GM23248 (cell line): ENCODE data around the gene TBC1D22A. TPM values are rescaled to one million over a fixed set of nuclear protein-coding genes. Genes with fewer than 3 reads are reported as not detected.

ENCODE experiments used
- DNase-seq: peaks from one replicate; pipeline ENCODE4 v3.0.0-alpha.2; 2015
- H2AFZ ChIP-seq: fragments of 200-600 bp; sonication (generic); 2 replicates; pipeline ENCODE4 v1.6.1; 2016; ENCODE audit warnings: antibody characterized with exemption
- H3F3A ChIP-seq: fragments of 200-600 bp; sonication (generic); 2 replicates; pipeline ENCODE4 v1.6.1; 2016; ENCODE audit warnings: mild to moderate bottlenecking, antibody characterized with exemption, mixed run types; ENCODE audit not compliant: insufficient read depth
- H3K27ac ChIP-seq: fragments of 200-600 bp; sonication (generic); 2 replicates; pipeline ENCODE4 v1.5.1; 2016; ENCODE audit warnings: mild to moderate bottlenecking
- H3K27me3 ChIP-seq: fragments of 200-600 bp; sonication (generic); replicated peaks from 2 replicates; pipeline ENCODE4 v1.6.1; 2016; ENCODE audit warnings: mild to moderate bottlenecking; ENCODE audit not compliant: insufficient read depth
- H3K36me3 ChIP-seq: fragments of 200-600 bp; sonication (generic); 2 replicates; pipeline ENCODE4 v1.6.1; 2016; ENCODE audit warnings: low read depth, mild to moderate bottlenecking
- H3K4me1 ChIP-seq: fragments of 200-600 bp; sonication (generic); 2 replicates; pipeline ENCODE4 v1.6.1; 2016; ENCODE audit warnings: mild to moderate bottlenecking; ENCODE audit not compliant: insufficient read depth
- H3K4me2 ChIP-seq: fragments of 200-600 bp; sonication (generic); one replicate; pipeline ENCODE4 v1.6.1; 2016; ENCODE audit warnings: mild to moderate bottlenecking; ENCODE audit not compliant: unreplicated experiment
- H3K4me3 ChIP-seq: fragments of 200-600 bp; sonication (generic); 2 replicates; pipeline ENCODE4 v1.5.1; 2016; ENCODE audit warnings: mild to moderate bottlenecking
- H3K79me2 ChIP-seq: fragments of 200-600 bp; sonication (generic); 2 replicates; pipeline ENCODE4 v1.6.1; 2016; ENCODE audit warnings: mild to moderate bottlenecking; ENCODE audit not compliant: insufficient read depth
- H3K9ac ChIP-seq: fragments of 200-600 bp; sonication (generic); 2 replicates; pipeline ENCODE4 v1.6.1; 2016; ENCODE audit warnings: mild to moderate bottlenecking
- H3K9me2 ChIP-seq: fragments of 200-600 bp; sonication (generic); 2 replicates; pipeline ENCODE4 v1.6.1; 2016; ENCODE audit warnings: mixed run types, mild to moderate bottlenecking, moderate library complexity; ENCODE audit not compliant: insufficient read depth
- H3K9me3 ChIP-seq: fragments of 200-600 bp; sonication (generic); one replicate; pipeline ENCODE4 v1.6.1; 2017; ENCODE audit warnings: low read depth
- H4K20me1 ChIP-seq: fragments of 200-600 bp; sonication (generic); 2 replicates; pipeline ENCODE4 v1.6.0; 2016; ENCODE audit not compliant: insufficient read depth
- EZH2 ChIP-seq: fragments of 200-600 bp; sonication (generic); IDR thresholded peaks from 2 replicates; pipeline ENCODE4 v1.6.1; 2018; ENCODE audit warnings: antibody characterized with exemption, mild to moderate bottlenecking; ENCODE audit not compliant: insufficient read depth, poor library complexity, severe bottlenecking
- EZH2phosphoT487 ChIP-seq: fragments of 200-600 bp; sonication (generic); IDR thresholded peaks from 2 replicates; pipeline ENCODE4 v1.6.1; 2018; ENCODE audit warnings: antibody characterized with exemption, moderate library complexity, mild to moderate bottlenecking, low read depth; ENCODE audit not compliant: insufficient read depth
- WGBS, 2 experiments: methylation state at CpG; one replicate each; pipeline ENCODE4 v1.1.6; 2015 to 2017; ENCODE audit warnings: low lambda C conversion rate in 2 of 2, low coverage in 1 of 2; ENCODE audit errors: missing lambda C conversion rate in 2 of 2; 5-methylcytosine and 5-hydroxymethylcytosine counted together
- in situ Hi-C: fragments of 300-500 bp; cut with MboI; formaldehyde crosslinking; loops from 2 replicates; pipeline ENCODE4 v1.15.0; 2020
- polyA plus RNA-seq: library from polyadenylated mRNA; unstranded; fragments of >200 nt; fragmentation: Nextera tagmentation; extraction: Ambion mirVana; gene quantifications from 2 replicates; pipeline ENCODE4 v1.2.1, GENCODE V29; 2016
- total RNA-seq: library from RNA; depleted of rRNA; stranded (reverse); fragments of >200 nt; shearing (Covaris generic); gene quantifications from 2 replicates; pipeline ENCODE4 v1.2.3, GENCODE V29; 2014

Gene TBC1D22A
- total and polyA plus RNA-seq, 2 experiments from 2014 or later, result 12.3 to 16.9 TPM

- Histone ChIP-seq H3K9me2 (no peaks in the 10 kb centered on the region), H4K20me1 (0 out of 2 replicates have a peak, but pooled peaks cover 4% of the 10 kb centered on the region), H3K4me2 (peak overlapping the region; percentile 87), H3F3A (peaks cover 38% of the 10 kb centered on the region), H3K27me3 (no peaks in the 10 kb centered on the region), H3K36me3 (no peaks in the 10 kb centered on the region), H3K27ac (peak overlapping the region; percentile 97), H3K4me1 (peaks cover 30% of the 10 kb centered on the region), H3K9me3 (no peaks in the 10 kb centered on the region), H3K79me2 (peaks cover 67% of the 10 kb centered on the region), H3K4me3 (peak overlapping the region; percentile 64), H3K9ac (peak overlapping the region; percentile 77), H2AFZ (peak overlapping the region; percentile 31; the same call in 1 of the 2 replicates)
- peak; percentile 94 for DNase-seq
- no peak for TF ChIP-seq EZH2phosphoT487
- no peak for TF ChIP-seq EZH2
- WGBS, 2 experiments, result 16 to 17% methylated on average over 12 of the region's 12 CpGs
- in situ Hi-C loops, result loop anchor here (25.0 kb wide), 2 partner anchors 1008 to 1658 kb away; a partner anchor contains a TSS
Observed at GRCh38 chr22:46829117-46829891, 66.9 kb downstream of the TBC1D22A start.

DNA sequence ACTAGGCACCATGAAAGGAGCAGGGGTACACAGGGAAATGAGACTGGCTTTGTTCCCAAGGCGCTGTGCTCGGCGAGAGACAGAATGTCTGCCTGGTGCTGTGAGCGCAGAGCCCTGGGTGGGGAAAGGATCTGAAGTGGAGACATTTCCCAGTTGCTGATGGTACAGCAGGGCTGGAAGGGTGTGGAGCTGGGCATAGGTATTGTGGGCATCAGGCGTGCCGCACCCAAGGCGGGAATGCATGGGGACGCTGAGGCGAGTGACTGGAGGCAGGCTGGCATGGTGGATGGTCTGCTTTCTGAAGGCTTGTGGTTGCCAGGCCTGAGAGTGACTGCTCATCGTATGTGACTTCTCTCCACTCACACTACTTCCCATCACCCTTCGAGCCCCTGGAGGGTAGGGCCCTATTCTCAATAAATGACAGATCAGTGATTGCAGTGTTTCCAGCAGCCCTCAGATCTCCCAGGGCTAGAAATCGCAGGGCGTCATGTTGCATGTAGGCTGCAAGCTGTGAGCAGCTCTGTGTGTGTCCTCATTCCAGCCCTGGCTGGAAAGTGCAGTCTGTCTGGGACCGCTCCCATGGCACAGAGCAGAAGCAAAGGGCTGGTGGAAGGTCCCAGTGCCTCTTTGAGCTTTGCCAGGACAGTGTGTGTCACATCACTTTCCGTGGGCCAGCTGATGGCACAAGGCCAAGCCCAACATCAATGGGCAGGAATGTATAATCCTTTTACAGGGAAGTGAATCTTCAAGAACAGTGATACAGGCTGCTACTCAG, 67.7 kb downstream of the TBC1D22A start:
- in situ Hi-C loops, result loop anchor here (25.0 kb wide), 2 partner anchors 1007 to 1657 kb away; a partner anchor contains a TSS

GRCh38 chr22:46830841-46831240, 68.4 kb downstream of the TBC1D22A start:
- peaks cover 38% of the 10 kb centered on the region for H3F3A ChIP-seq
- H3K9me3 ChIP-seq, result peaks cover 3% of the 10 kb centered on the region
- DNase-seq, result peak; percentile 60
- no peaks in the 10 kb centered on the region for H3K9me2 ChIP-seq
- peaks cover 53% of the 10 kb centered on the region for H3K79me2 ChIP-seq
- TF ChIP-seq EZH2phosphoT487 (no peak), EZH2 (no peak)
- peak overlapping the region; percentile 97 for H3K27ac ChIP-seq
- peaks cover 30% of the 10 kb centered on the region for H3K4me1 ChIP-seq
- no peaks in the 10 kb centered on the region for H3K27me3 ChIP-seq
- peak overlapping the region; percentile 64 for H3K4me3 ChIP-seq
- peaks cover 9% of the 10 kb centered on the region for H3K36me3 ChIP-seq
- H3K4me2 ChIP-seq, result peak overlapping the region; percentile 87
- H4K20me1 ChIP-seq, result peaks cover 4% of the 10 kb centered on the region; the same call in 1 of the 2 replicates
- 64 to 67% methylated on average over 8 of the region's 8 CpGs for WGBS, 2 experiments
- no peak overlapping the region for H2AFZ ChIP-seq
- H3K9ac ChIP-seq, result peak overlapping the region; percentile 77
- in situ Hi-C loops, result loop anchor here (25.0 kb wide), 2 partner anchors 1006 to 1656 kb away; a partner anchor contains a TSS

More for the DNA sequence above, 67.7 kb downstream of the TBC1D22A start:
- Histone ChIP-seq H3K4me3 (peak overlapping the region; percentile 64), H2AFZ (peak overlapping the region; percentile 31; the same call in 1 of the 2 replicates), H3K36me3 (peaks cover 2% of the 10 kb centered on the region), H3F3A (peaks cover 38% of the 10 kb centered on the region), H3K4me1 (peaks cover 30% of the 10 kb centered on the region), H4K20me1 (peaks cover 4% of the 10 kb centered on the region; the same call in 1 of the 2 replicates), H3K27me3 (no peaks in the 10 kb centered on the region), H3K9ac (peak overlapping the region; percentile 77), H3K9me2 (no peaks in the 10 kb centered on the region), H3K4me2 (peak overlapping the region; percentile 87), H3K27ac (peak overlapping the region; percentile 97), H3K9me3 (no peaks in the 10 kb centered on the region), H3K79me2 (peaks cover 60% of the 10 kb centered on the region)
- peak; percentile 86 for DNase-seq
- TF ChIP-seq EZH2phosphoT487 (no peak), EZH2 (no peak)
- 6 to 9% methylated on average over 15 of the region's 15 CpGs for WGBS, 2 experiments

GRCh38 chr22:46833228-46833627, 70.8 kb downstream of the TBC1D22A start:
- Histone ChIP-seq H3K79me2 (peaks cover 31% of the 10 kb centered on the region), H3K36me3 (peaks cover 10% of the 10 kb centered on the region), H2AFZ (no peak overlapping the region), H3K4me2 (no peak overlapping the region), H3K4me3 (no peak overlapping the region), H3K27me3 (no peaks in the 10 kb centered on the region), H3K4me1 (peaks cover 30% of the 10 kb centered on the region), H4K20me1 (peaks cover 4% of the 10 kb centered on the region; the same call in 1 of the 2 replicates), H3K27ac (no peak overlapping the region), H3K9me2 (0 out of 2 replicates have a peak, but pooled peaks cover 6% of the 10 kb centered on the region), H3K9me3 (peaks cover 4% of the 10 kb centered on the region), H3F3A (peaks cover 35% of the 10 kb centered on the region), H3K9ac (no peak overlapping the region)
- in situ Hi-C loops, result loop anchor here (25.0 kb wide), 2 partner anchors 1004 to 1654 kb away; a partner anchor contains a TSS
- 85 to 86% methylated on average over 6 of the region's 6 CpGs for WGBS, 2 experiments
- TF ChIP-seq EZH2 (no peak), EZH2phosphoT487 (no peak)
- peak; percentile 14 for DNase-seq
